Measurements from ENCODE around the gene CD9. TPM values are rescaled to one million over a fixed set of nuclear protein-coding genes. Genes with fewer than 3 reads are reported as not detected.

CD9 gene
- total and polyA plus RNA-seq, 8 donors: 25.1 to 108 (median 33.8) TPM

DNA sequence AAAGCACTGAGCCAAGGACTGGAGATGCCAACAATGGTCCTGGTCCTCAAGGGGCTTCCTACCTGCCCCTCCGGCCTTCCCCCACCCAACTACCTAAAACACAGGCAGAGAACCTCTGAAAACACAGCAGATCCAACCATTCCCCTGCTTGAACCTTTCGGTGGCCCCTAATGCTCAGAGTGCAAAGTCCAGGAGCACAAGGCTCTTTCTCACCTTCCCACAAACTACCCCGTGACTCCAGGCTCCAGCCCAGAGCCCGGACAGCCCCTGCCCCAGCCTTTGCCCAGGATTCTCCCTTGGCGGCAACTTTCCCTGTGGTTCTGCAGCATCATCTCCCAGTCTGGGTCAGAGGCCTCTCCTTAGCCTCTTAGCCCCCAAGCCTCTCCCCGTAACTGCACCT is 1.6 kb upstream of the CD9 start:
- TF ChIP-seq CTCF (IDR thresholded peaks at IDR 0.05): no peak
- no peak for FAIRE-seq
- intact Hi-C loops (cut with DNase I): no loop called here

DNA sequence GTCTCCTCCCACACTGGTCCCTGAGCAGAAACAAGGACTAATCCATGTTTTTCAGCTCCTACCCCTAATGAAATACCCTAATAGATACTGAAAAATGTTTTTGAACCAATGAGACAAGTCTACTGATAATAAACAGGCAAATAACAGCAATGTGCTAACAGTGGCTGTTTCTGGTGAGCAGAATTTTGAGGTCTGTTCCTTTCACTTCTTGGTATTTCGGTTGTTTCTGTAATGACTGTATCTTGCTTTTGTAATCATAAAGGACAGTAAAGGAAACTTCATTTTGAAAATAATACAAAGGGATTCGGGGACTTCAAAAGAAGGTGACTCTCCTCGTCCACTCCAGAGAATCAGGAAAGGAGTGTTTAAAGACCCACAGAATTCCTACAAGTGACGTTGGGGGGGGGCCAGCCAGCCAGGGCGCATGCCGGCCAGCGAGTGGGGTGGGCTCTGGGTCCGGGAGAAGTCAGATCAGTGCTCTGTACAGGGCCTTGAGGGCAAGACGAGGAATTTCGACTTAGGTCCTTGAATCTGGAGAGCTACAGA is 1.1 kb upstream of the CD9 start:
- Histone ChIP-seq H3K9me3 (no peaks in the 10 kb centered on the region), H3K4me1 (peaks cover 0 to 27% (median 4%) of the 10 kb centered on the region in 3 donors), H3K27me3 (no peaks in the 10 kb centered on the region), H3K36me3 (no peaks in the 10 kb centered on the region), H3K27ac (peak overlapping the region in 3 of 4 donors; percentile 65 to 75 (median 73)), H3K4me3 (peak overlapping the region in 2 of 4 donors; percentile 91 to 96)
- TF ChIP-seq CTCF (IDR thresholded peaks at IDR 0.05): no peak
- intact Hi-C loops (cut with DNase I): no loop called here
- 74 to 78% methylated on average over 10 of the region's 10 CpGs for WGBS, 2 donors
- DNase-seq: no peak
- no peak for FAIRE-seq
- no peak for ATAC-seq

More for the DNA sequence above, 1.6 kb upstream of the CD9 start:
- ATAC-seq (no peak), DNase-seq (no peak)
- no peak overlapping the region for H3K27ac ChIP-seq
- WGBS, 2 donors: 89 to 94% methylated on average over 6 of the region's 6 CpGs
- H3K27me3 ChIP-seq: no peaks in the 10 kb centered on the region
- H3K4me1 ChIP-seq: peaks cover 0 to 27% (median 4%) of the 10 kb centered on the region in 3 donors
- H3K9me3 ChIP-seq: no peaks in the 10 kb centered on the region
- no peaks in the 10 kb centered on the region for H3K36me3 ChIP-seq
- no peak overlapping the region for H3K4me3 ChIP-seq

GRCh38 chr12:6199531-6200255 is 507 bp upstream of the CD9 start:
- Histone ChIP-seq H3K4me1 (peaks cover 0 to 27% (median 4%) of the 10 kb centered on the region in 3 donors), H3K36me3 (no peaks in the 10 kb centered on the region), H3K4me3 (peak overlapping the region; percentile 33 to 96 (median 88)), H3K9me3 (no peaks in the 10 kb centered on the region), H3K27me3 (no peaks in the 10 kb centered on the region), H3K27ac (peak overlapping the region; percentile 52 to 75 (median 69))
- intact Hi-C loops (cut with DNase I): no loop called here
- ATAC-seq (peak; percentile 1 to 16 (median 2)), DNase-seq (peak in 2 of 6 donors; percentile 60 to 80), FAIRE-seq (no peak)
- WGBS, 2 donors: 16 to 23% methylated on average over 31 to 39 of the region's 42 CpGs
- no peak for TF ChIP-seq CTCF (IDR thresholded peaks at IDR 0.05)

DNA sequence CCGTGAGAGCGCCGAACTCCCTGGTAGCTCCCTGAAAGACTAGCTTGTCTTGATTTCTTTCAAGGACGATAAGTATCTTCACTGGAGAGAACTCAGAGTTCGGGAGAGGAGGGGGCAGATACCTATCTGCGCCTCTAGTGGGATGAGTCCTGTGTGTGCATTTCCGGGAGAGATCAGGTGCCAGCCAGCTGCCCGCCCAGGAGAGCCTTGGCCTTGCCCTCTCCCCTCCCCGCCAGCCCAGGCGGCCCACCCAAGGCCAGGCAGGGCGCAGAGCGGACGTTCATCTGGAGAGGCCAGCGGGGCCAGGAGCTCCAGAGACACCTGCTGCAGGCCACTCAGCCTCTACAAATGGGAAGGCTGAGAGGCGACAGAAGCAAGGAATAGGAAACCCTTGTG is 1.0 kb downstream of the CD9 start:
- WGBS, 2 donors: 4 to 9% methylated on average over 15 of the region's 15 CpGs
- no peaks in the 10 kb centered on the region for H3K36me3 ChIP-seq
- peak overlapping the region; percentile 50 to 75 (median 65) for H3K27ac ChIP-seq
- no peaks in the 10 kb centered on the region for H3K9me3 ChIP-seq
- FAIRE-seq (no peak), DNase-seq (peak in 5 of 6 donors; percentile 41 to 69 (median 51)), ATAC-seq (peak; percentile 50 to 64 (median 62))
- H3K4me3 ChIP-seq: peak overlapping the region; percentile 78 to 96 (median 88)
- H3K27me3 ChIP-seq: no peaks in the 10 kb centered on the region
- TF ChIP-seq CTCF (IDR thresholded peaks at IDR 0.05): no peak
- H3K4me1 ChIP-seq: peaks cover 0 to 22% (median 4%) of the 10 kb centered on the region in 3 donors
- intact Hi-C loops (cut with DNase I): no loop called here

DNA sequence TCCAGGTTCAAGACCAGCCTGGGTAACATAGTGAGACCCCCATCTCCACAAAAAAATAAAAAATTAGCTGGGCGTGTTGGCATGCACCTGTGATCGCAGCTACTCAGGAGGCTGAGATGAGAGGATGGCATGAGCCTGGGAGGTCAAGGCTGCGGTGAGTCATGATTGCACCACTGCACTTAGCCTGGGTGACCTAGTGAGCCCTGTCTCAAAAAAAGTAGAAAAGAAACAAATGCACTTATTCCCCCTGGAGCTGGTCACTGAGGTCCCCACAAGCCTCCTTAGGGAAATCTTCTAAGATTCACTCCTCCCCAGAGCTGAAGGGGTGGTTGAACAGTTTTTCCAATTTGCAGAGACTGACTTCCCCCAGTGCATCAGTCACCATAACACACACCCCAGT is 1.6 kb downstream of the CD9 start:
- peak overlapping the region in 3 of 4 donors; percentile 85 to 96 (median 91) for H3K4me3 ChIP-seq
- ATAC-seq: no peak

More for the DNA sequence above, 1.6 kb downstream of the CD9 start:
- Histone ChIP-seq H3K4me1 (peaks cover 0 to 21% (median 4%) of the 10 kb centered on the region in 3 donors), H3K27me3 (no peaks in the 10 kb centered on the region), H3K36me3 (no peaks in the 10 kb centered on the region), H3K9me3 (no peaks in the 10 kb centered on the region), H3K27ac (no peak overlapping the region)
- DNase-seq: no peak
- no peak for TF ChIP-seq CTCF (IDR thresholded peaks at IDR 0.05)
- intact Hi-C loops (cut with DNase I): no loop called here
- no peak for FAIRE-seq
- 79 to 93% methylated on average over 3 of the region's 3 CpGs for WGBS, 2 donors

All from pancreas (tissue), 10 donors.